Measurements from ENCODE around the gene TIMM10.
"Not testable (repeated sequence)": the region's sequence is repeated elsewhere in the genome, so short reads cannot be mapped to it uniquely, and the experiment has no call there.

The TIMM10 gene

DNA sequence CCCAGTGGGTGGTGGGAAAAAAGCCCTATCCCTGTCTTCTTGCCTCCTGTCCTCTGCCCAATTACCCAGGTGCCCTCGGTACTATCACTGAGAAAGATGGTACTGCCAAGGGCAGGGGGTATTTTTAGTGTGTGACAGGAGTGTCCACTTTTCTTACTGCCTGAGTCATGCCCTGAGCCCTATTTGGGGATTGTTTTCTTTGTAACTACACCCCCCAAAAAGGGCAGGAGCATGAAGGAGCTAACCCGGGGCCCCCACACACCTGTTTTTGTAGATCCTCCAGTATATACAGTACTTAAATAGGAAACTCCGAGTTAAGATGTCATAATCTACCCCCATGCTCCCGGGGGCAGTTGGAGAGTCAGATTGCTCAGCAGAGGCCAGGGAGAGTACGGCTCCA lies 10.6 kb upstream of the TIMM10 start:
- no peak for DNase-seq (ENCODE audit: low spot score)

GRCh38 chr11:57539342-57539741 lies 8.8 kb upstream of the TIMM10 start:
- DNase-seq (ENCODE audit: low spot score): no peak

- no peak for DNase-seq (ENCODE audit: low spot score)
Observed at GRCh38 chr11:57536947-57537619, 6.5 kb upstream of the TIMM10 start, which contains the start of gene SMTNL1. TSS of gene SMTNL1 (plus strand) at chr11:57537595. CDS start at chr11:57542643, 5,048 bp downstream.

DNA sequence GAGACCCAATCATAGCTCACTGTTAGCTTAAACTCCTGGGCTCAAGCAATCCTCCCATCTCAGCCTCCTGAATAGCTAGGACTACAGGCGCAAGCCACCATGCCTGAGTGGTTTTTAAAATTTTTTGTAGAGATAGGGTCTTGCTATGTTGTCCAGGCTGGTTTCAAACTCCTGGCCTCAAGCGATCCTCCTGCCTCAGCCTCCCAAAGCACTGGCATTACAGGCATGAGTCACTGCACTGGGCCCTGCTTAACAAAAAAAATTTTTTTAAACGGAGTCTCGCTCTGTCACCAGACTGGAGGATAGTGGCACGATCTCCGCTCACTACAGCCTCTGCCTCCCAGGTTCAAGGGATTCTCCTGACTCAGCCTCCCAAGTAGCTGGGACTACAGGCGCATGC lies 3.9 kb upstream of the TIMM10 start:
- not testable (repeated sequence) for DNase-seq (ENCODE audit: low spot score)

- no peak for DNase-seq (ENCODE audit: low spot score)
Observed at GRCh38 chr11:57530215-57530595, 349 bp downstream of the TIMM10 start.

- DNase-seq (ENCODE audit: low spot score): no peak
Observed at GRCh38 chr11:57529012-57529411, 1.5 kb downstream of the TIMM10 start.

- DNase-seq (ENCODE audit: low spot score): no peak
Observed at GRCh38 chr11:57527056-57527631, 3.4 kb downstream of the TIMM10 start.

- DNase-seq (ENCODE audit: low spot score): no peak
Observed at GRCh38 chr11:57523419-57523818, 7.1 kb downstream of the TIMM10 start.

DNA sequence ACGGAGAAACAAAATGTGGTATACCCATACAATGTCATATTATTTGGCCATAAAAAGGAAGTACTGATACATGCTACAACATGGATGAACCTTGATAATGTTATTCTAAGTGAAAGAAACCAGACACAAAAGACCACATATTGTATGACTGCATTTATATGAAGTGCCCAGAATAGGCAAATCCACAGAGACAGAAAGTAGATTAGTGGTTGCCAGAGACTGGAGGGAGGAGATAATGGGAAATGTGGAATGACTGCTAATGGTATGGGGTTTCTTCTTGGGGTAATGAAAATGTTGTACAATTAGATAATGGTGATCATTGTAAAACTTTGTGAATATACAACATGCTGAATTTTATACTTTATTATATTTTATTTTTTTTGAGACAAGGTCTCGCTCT lies 9.4 kb downstream of the TIMM10 start:
- DNase-seq (ENCODE audit: low spot score): no peak

DNA sequence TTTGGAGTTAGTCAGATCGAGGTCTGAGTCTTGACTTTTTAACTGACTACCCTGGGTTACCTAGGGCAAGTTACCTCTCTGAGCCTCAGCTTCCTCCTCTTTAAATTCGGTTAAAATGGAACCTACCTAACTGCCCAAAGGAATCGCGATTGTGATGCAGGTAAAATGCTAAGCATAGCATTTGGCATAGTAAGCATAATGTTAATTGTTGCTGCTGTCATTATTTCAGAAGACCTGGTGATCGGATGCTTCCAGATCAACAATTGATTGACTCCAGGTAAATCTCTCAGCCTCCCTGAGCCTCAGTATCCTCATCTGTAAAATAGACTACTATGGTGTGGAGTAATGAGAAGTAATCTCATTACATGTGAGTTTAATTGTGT lies 14.5 kb downstream of the TIMM10 start:
- DNase-seq (ENCODE audit: low spot score): no peak

GRCh38 chr11:57515332-57516060 lies 15.1 kb downstream of the TIMM10 start, which contains the start of gene SLC43A1:
TSS of gene SLC43A1 (minus strand) at chr11:57515702. CDS start at chr11:57514111, 1,591 bp downstream.
- DNase-seq (ENCODE audit: low spot score): peak; percentile 80

- DNase-seq (ENCODE audit: low spot score): no peak
Observed at GRCh38 chr11:57514538-57515331, 15.8 kb downstream of the TIMM10 start.

DNA sequence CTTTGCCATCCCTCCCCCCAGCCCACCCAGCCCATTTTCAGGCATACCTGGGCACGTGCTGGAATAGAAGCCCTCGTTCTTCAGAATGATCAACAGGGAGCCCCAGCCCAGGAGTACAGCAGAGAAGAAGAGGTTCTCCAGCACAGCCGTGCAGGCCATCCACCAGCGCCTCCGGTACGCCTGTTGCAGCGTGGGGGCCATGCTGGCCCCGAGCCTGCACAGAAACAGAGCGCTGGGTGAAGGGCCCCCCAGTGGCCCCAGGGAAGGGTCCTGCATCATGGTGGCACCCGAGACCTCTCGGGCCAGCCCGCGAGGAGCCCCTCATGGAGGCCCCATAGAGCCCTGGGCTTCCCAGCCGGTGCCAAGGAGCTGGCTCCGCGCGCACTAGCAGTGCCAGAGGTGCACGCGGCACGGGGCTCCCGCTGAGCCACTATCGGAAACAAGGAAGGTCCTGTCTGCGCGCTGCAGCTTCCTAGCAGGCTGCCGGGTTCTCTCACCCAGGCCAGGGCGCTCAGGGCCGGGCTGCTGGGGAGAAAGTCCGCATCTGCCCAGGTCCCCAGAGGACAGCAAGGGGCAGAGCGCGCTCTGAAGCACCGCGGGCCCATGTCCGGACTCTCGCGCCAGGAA lies 16.5 kb downstream of the TIMM10 start:
- DNase-seq (ENCODE audit: low spot score): no peak

DNA sequence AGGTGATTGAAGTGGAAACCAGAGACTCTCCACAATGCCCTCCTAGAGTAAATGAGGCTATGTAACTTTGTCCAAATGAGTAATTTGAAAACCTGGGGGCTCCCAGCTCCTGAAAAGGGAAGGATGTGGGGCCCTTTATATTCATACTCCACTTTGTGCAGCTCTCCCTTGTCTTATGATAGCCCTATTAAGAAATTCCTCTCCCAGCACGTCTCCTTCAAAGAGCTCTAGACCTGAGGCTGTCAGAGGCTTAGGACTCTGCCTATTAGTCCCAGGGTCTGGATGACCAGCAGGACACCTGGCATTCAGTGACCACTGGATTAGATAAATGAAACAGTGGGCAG lies 17.1 kb downstream of the TIMM10 start:
- no peak for DNase-seq (ENCODE audit: low spot score)

DNA sequence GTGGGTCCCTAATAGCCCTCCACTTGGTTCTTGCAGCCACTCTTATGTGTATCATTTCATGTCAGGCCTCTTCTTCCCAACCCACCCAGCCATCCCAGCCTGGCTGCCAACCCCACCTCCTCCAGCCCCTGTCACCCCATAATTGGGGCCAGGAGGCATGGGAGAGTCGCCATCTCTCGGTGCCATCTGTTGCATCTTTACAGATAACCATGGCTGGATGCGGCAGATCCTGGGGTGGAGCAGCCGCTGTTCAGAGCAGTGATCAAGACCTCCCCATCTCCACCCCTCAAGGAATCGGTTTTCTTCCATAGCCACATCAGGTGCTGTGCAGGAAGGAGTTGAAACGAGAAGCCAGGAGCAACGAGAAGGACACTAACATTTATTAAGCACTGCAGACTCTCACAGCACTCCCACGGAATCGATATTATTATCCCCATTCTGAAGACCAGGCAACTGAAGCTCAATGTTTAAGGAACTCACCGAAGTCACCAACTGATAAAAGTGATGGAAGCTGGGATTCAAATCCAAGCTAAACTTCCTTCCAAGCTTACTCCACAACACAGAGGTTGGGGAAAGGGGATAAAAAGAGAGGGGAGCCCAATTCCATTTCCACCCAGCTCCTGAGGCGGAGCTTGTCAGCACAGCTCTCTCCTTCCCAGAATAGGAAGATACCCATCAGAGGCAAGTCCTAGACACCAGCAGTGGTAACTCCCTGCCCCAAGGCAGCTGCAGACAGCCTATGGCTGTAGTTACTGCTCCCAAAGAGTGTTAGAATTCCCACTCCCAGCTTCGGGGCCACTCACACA lies 17.7 kb downstream of the TIMM10 start:
- DNase-seq (ENCODE audit: low spot score): no peak

DNA sequence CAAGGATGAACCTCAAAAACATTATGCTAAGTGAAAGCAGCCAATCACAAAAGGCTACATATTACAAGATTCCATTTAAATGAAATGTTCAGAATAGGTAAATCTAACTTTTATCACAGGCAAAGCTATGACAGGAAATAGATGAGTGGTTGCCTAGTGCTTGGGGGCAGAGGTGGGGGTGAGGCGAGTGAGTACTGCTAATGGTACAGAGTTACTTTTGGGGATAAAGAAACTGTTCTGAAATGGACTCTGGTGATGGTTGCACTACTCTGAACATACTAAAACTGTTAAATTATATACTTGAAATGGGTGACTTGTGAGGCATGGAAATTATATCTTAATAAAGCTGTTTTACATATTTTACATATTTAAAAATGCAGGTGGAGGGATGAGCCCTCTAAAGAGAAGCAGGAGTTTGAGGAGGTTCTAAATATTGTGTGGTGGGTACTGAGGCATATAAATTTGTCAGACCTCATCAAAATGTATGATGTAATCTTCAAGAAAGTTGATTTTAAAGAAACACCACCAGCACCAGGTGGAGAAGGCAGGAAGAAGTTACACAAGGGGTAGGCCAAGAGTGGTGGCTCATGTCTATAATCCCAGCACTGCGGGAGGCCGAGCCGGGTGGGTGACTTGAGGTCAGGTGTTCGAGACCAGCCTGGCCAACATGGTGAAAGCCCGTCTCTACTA lies 18.7 kb downstream of the TIMM10 start:
- no peak for DNase-seq (ENCODE audit: low spot score)

DNA sequence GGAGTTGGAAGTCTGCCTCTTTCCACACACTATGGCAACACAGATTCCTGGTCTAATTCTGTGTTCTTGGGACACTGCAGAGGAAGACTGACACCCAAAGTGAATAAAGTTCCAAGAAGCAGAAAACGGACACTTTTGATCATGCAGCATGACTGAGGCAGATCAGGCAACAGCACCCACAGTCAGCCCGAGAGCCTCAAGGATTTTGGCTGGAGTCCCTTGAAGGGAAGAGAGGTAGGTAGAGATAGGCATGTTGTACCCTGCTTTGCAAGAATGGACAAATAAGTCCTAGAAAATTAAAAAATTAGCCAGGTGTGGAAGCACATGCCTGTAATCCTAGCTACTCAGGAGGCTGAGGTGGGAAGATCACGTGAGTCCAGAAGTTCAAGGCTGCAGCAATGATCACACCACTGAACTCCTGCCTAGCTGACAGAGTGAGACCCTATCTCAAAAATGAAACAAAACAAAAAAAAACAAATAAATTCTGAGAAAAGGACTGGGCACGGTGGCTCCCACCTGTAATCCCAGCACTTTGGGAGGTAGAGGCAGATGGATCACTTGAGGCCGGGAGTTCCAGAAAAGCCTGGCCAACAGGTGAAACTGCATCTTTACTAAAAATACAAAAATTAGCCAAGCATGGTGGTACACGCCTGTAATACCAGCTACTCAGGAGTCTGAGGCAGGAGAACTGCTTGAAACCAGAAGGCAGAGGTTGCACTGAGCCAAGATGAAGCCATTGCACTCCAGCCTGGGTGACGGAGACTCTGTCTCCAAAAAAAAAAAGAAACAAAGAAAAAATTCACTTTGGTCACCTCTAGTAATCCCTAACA lies 22.0 kb downstream of the TIMM10 start:
- no peak for DNase-seq (ENCODE audit: low spot score)

GRCh38 chr11:57506522-57506921 lies 24.0 kb downstream of the TIMM10 start:
- no peak for DNase-seq (ENCODE audit: low spot score)

DNA sequence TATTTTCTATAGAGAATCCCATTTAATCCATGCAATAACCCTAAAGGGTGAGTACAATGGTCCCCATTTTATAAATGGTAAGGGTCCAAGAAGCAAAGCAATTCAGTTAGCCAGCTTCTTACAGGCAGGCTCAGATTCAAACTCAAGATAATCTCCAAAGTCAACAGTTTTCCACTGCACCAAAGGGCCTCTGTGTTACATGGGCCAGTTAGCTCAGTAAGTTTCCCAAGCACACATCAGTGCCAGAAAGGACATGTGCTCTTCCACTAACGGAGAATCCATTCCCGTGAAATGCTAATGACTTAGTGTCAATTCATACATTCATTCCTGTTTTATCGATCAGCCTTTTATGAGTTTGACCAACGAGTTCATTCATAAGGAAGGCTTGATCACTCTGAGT lies 26.0 kb downstream of the TIMM10 start:
- DNase-seq (ENCODE audit: low spot score): no peak

GRCh38 chr11:57502870-57503269 lies 27.7 kb downstream of the TIMM10 start:
- DNase-seq (ENCODE audit: low spot score): no peak
